Right ventricle myocardium inferior (tissue), 1 donor: Measurements from ENCODE around the gene ARHGEF28. TPM values are rescaled to one million over a fixed set of nuclear protein-coding genes. Genes with fewer than 3 reads are reported as not detected.

ENCODE experiments used
- ATAC-seq: fragments of 200-7000 bp; cut with Tn5 transposase; one replicate; pipeline ENCODE4 v1.9.1; 2020; ENCODE audit warnings: mild to moderate bottlenecking, moderate library complexity
- DNase-seq: peaks from one replicate; pipeline ENCODE4 v3.0.0; 2021; ENCODE audit errors: missing footprints
- intact Hi-C: fragments of 100-400 bp; cut with DNase I; formaldehyde crosslinking; loops from one replicate; pipeline ENCODE4 v1.11.0; 2022
- total RNA-seq: library from RNA; stranded (reverse); fragmentation: NEBNext Ultra II Directional; extraction: Animal tissue kit (Norgen Biotek cat#: 25700); gene quantifications from one replicate; pipeline ENCODE4 v1.2.1, GENCODE V29; 2021
- donor health status: DM: no; HTN: yes; CAD: no; lungs with severe emphysema.

The ARHGEF28 gene
- total RNA-seq, 1 donor from 2014 or later = 1.9 TPM

- DNase-seq (no peak), ATAC-seq (no peak)
- intact Hi-C loops = loop anchor here (10.0 kb wide), 1 partner anchor 853 kb away; the partner anchor contains the start of gene ENC1
Observed at GRCh38 chr5:73791389-73791788, 165.4 kb downstream of the ARHGEF28 start.

GRCh38 chr5:73792687-73793320 is 166.8 kb downstream of the ARHGEF28 start:
- intact Hi-C loops = loop anchor here (1.0 to 10.0 kb wide), 2 partner anchors 202 to 852 kb away; partner anchors contain the start of gene ENC1
- ATAC-seq = no peak
- DNase-seq = no peak

GRCh38 chr5:73793911-73794310 is 167.9 kb downstream of the ARHGEF28 start:
- no peak for ATAC-seq
- intact Hi-C loops = loop anchor here (10.0 kb wide), 1 partner anchor 851 kb away; the partner anchor contains the start of gene ENC1

GRCh38 chr5:73796164-73797131 is 170.5 kb downstream of the ARHGEF28 start:
- ATAC-seq (peak; percentile 56), DNase-seq (no peak)
- intact Hi-C loops = loop anchor here (10.0 kb wide), 1 partner anchor 848 kb away; the partner anchor contains the start of gene ENC1

More at GRCh38 chr5:73793911-73794310, 167.9 kb downstream of the ARHGEF28 start:
- DNase-seq = no peak

GRCh38 chr5:73797132-73797510 is 171.1 kb downstream of the ARHGEF28 start:
- DNase-seq (no peak), ATAC-seq (no peak)
- intact Hi-C loops = loop anchor here (10.0 kb wide), 1 partner anchor 848 kb away; the partner anchor contains the start of gene ENC1

GRCh38 chr5:73799401-73799972 is 173.5 kb downstream of the ARHGEF28 start:
- no peak for ATAC-seq

GRCh38 chr5:73801686-73802085 is 175.7 kb downstream of the ARHGEF28 start:
- no peak for ATAC-seq
- DNase-seq = no peak
- intact Hi-C loops = no loop called here

More at GRCh38 chr5:73799401-73799972, 173.5 kb downstream of the ARHGEF28 start:
- DNase-seq = no peak
- intact Hi-C loops = loop anchor here (10.0 kb wide), 1 partner anchor 845 kb away; the partner anchor contains the start of gene ENC1

- intact Hi-C loops = no loop called here
- ATAC-seq (no peak), DNase-seq (no peak)
Observed at GRCh38 chr5:73805449-73805848, 179.5 kb downstream of the ARHGEF28 start.

- ATAC-seq (no peak), DNase-seq (no peak)
- intact Hi-C loops = no loop called here
Observed at GRCh38 chr5:73808911-73809310, 182.9 kb downstream of the ARHGEF28 start.

- intact Hi-C loops = no loop called here
- no peak for DNase-seq
- no peak for ATAC-seq
Observed at GRCh38 chr5:73810429-73810828, 184.4 kb downstream of the ARHGEF28 start.

- ATAC-seq (no peak), DNase-seq (no peak)
- intact Hi-C loops = no loop called here
Observed at GRCh38 chr5:73812457-73812856, 186.5 kb downstream of the ARHGEF28 start.

GRCh38 chr5:73812962-73813588 is 187.1 kb downstream of the ARHGEF28 start:
- no peak for DNase-seq
- intact Hi-C loops = no loop called here
- no peak for ATAC-seq

- intact Hi-C loops = no loop called here
- no peak for DNase-seq
- no peak for ATAC-seq
Observed at GRCh38 chr5:73814233-73814846, 188.3 kb downstream of the ARHGEF28 start.

GRCh38 chr5:73815631-73816030 is 189.6 kb downstream of the ARHGEF28 start:
- intact Hi-C loops = no loop called here
- no peak for DNase-seq
- no peak for ATAC-seq

GRCh38 chr5:73816656-73817420 is 190.8 kb downstream of the ARHGEF28 start:
- intact Hi-C loops = no loop called here
- ATAC-seq = no peak
- DNase-seq = no peak

- no peak for ATAC-seq
Observed at GRCh38 chr5:73818357-73818756, 192.4 kb downstream of the ARHGEF28 start.

GRCh38 chr5:73820326-73820725 is 194.3 kb downstream of the ARHGEF28 start:
- intact Hi-C loops = no loop called here
- no peak for DNase-seq
- no peak for ATAC-seq

More at GRCh38 chr5:73818357-73818756, 192.4 kb downstream of the ARHGEF28 start:
- no peak for DNase-seq
- intact Hi-C loops = no loop called here
